ENCODE measurements around the gene FANCI.
A peak's percentile ranks its signal among the peaks of the same experiment; 100 is the strongest.

DNA sequence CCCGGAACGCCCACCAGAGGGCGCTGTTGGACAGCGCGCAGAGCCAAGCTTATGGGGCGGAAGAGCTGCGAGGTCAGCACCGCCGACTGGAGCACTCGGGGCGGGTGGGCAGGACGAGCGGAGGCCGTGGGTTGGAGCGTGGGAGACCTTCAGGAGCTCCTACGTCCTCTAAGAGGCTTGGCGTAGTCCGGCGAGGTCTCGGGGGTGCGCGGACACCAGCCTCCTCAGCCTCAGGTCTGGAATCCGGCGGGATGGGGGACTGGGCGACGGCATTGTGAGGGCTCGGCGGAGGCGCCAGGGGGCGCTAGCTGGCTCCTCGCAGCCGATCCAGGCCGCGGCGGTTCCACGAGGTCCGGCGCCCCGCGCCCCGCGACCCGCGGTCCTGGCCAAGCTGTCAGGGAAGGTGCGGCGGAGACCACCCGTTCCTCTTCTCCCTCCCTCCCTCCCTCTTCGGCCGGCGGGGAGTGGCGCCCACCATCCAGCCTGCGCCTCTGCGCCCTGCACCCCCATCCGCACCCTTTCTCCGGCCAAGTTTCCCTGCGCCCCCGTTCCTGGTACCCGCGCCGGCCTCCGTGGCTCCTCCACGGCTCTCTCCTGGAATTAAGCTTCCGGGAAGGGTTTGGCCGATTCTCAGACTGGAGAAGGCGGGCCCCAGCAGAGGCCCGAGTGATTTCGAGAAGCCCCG lies 115.1 kb downstream of the FANCI start:
- TF ChIP-seq, protein P1, sequence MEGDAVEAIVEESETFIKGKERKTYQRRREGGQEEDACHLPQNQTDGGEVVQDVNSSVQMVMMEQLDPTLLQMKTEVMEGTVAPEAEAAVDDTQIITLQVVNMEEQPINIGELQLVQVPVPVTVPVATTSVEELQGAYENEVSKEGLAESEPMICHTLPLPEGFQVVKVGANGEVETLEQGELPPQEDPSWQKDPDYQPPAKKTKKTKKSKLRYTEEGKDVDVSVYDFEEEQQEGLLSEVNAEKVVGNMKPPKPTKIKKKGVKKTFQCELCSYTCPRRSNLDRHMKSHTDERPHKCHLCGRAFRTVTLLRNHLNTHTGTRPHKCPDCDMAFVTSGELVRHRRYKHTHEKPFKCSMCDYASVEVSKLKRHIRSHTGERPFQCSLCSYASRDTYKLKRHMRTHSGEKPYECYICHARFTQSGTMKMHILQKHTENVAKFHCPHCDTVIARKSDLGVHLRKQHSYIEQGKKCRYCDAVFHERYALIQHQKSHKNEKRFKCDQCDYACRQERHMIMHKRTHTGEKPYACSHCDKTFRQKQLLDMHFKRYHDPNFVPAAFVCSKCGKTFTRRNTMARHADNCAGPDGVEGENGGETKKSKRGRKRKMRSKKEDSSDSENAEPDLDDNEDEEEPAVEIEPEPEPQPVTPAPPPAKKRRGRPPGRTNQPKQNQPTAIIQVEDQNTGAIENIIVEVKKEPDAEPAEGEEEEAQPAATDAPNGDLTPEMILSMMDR (conservative IDR thresholded peaks at IDR 0.05; ENCODE audit: low read depth, low read length) = peak; percentile 80
- TF ChIP-seq POLR2A (IDR thresholded peaks at IDR 0.05; ENCODE audit: low read depth, low read length) (no peak), RFX5 (IDR thresholded peaks at IDR 0.05; ENCODE audit: low read depth, low read length) (no peak), RAD21 (IDR thresholded peaks at IDR 0.05; ENCODE audit: low read length) (peak; percentile 87), RCOR1 (IDR thresholded peaks at IDR 0.05; ENCODE audit: insufficient replicate concordance, low read length) (no peak)
- TF ChIP-seq, protein P2, sequence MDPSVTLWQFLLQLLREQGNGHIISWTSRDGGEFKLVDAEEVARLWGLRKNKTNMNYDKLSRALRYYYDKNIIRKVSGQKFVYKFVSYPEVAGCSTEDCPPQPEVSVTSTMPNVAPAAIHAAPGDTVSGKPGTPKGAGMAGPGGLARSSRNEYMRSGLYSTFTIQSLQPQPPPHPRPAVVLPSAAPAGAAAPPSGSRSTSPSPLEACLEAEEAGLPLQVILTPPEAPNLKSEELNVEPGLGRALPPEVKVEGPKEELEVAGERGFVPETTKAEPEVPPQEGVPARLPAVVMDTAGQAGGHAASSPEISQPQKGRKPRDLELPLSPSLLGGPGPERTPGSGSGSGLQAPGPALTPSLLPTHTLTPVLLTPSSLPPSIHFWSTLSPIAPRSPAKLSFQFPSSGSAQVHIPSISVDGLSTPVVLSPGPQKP (IDR thresholded peaks at IDR 0.05; ENCODE audit: borderline replicate concordance, low read depth, low read length) = no peak
